ENCODE data around the gene RPUSD3. TPM values are rescaled to one million over a fixed set of nuclear protein-coding genes. Genes with fewer than 3 reads are reported as not detected.

The RPUSD3 gene
- total and polyA plus RNA-seq, 4 donors: 14.4 to 22.7 (median 18.8) TPM

DNA sequence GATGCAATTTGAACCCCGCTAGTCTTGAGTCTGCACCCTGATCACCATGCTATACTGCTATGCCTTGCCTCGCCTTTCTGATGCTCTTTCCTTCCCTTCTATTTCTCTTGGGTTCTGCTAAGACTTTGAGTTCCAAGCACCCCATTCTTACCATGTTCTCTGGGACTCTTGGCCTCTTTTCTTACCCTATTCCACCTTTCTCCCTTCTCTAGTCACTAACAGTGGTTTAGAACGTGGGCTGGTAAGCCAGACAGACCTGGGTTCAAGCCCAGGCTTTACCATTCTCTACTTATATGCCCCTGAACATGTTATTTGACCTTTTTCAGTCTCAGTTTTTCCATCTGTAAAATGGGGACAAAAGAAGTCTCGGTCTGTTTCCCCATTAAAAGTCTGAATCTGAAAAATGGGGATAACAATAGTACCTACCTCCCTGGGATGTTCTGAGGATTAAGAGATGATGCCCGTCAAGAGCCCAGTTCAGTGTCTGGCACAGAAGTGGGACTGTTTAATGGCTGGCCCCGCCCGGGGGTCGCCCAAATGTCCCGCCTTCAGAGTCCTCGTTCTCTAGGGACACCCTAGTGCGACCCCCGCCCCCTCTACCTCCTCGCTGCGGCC, 51.9 kb downstream of the RPUSD3 start:
- Histone ChIP-seq H3K9ac (ENCODE audit: low read depth in 1 of 2, low read length in 2 of 2) (peak overlapping the region; percentile 78 to 95), H3K27me3 (ENCODE audit: control insufficient read depth in 4 of 4, insufficient read depth in 4 of 4, low read length in 3 of 4) (no peaks in the 10 kb centered on the region), H3K4me1 (ENCODE audit: control insufficient read depth in 4 of 4, insufficient read depth in 4 of 4, low read length in 3 of 4) (peaks cover 0 to 24% (median 19%) of the 10 kb centered on the region in 4 donors), H3K36me3 (ENCODE audit: control insufficient read depth in 4 of 4, insufficient read depth in 3 of 4, low read depth in 1 of 4, low read length in 3 of 4) (peaks cover 1 to 24% (median 19%) of the 10 kb centered on the region in 4 donors), H3K9me3 (ENCODE audit: control insufficient read depth in 4 of 4, low read length in 3 of 4) (no peaks in the 10 kb centered on the region), H3K4me3 (ENCODE audit: low read depth in 1 of 3, low read length in 3 of 3) (peak overlapping the region; percentile 89 to 97 (median 93)), H3K27ac (ENCODE audit: low read depth in 1 of 2, low read length in 2 of 2) (peak overlapping the region; percentile 88 to 93)
- TF ChIP-seq, protein P1, sequence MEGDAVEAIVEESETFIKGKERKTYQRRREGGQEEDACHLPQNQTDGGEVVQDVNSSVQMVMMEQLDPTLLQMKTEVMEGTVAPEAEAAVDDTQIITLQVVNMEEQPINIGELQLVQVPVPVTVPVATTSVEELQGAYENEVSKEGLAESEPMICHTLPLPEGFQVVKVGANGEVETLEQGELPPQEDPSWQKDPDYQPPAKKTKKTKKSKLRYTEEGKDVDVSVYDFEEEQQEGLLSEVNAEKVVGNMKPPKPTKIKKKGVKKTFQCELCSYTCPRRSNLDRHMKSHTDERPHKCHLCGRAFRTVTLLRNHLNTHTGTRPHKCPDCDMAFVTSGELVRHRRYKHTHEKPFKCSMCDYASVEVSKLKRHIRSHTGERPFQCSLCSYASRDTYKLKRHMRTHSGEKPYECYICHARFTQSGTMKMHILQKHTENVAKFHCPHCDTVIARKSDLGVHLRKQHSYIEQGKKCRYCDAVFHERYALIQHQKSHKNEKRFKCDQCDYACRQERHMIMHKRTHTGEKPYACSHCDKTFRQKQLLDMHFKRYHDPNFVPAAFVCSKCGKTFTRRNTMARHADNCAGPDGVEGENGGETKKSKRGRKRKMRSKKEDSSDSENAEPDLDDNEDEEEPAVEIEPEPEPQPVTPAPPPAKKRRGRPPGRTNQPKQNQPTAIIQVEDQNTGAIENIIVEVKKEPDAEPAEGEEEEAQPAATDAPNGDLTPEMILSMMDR (IDR thresholded peaks at IDR 0.05; ENCODE audit: low read depth, low read length, missing input control): no peak
- TF ChIP-seq RAD21 (IDR thresholded peaks at IDR 0.05): no peak
- TF ChIP-seq RXRA (IDR thresholded peaks at IDR 0.05): no peak
- TF ChIP-seq YY1 (IDR thresholded peaks at IDR 0.05): no peak
- no peak for TF ChIP-seq SP1 (IDR thresholded peaks at IDR 0.05)
- TF ChIP-seq, protein P2, sequence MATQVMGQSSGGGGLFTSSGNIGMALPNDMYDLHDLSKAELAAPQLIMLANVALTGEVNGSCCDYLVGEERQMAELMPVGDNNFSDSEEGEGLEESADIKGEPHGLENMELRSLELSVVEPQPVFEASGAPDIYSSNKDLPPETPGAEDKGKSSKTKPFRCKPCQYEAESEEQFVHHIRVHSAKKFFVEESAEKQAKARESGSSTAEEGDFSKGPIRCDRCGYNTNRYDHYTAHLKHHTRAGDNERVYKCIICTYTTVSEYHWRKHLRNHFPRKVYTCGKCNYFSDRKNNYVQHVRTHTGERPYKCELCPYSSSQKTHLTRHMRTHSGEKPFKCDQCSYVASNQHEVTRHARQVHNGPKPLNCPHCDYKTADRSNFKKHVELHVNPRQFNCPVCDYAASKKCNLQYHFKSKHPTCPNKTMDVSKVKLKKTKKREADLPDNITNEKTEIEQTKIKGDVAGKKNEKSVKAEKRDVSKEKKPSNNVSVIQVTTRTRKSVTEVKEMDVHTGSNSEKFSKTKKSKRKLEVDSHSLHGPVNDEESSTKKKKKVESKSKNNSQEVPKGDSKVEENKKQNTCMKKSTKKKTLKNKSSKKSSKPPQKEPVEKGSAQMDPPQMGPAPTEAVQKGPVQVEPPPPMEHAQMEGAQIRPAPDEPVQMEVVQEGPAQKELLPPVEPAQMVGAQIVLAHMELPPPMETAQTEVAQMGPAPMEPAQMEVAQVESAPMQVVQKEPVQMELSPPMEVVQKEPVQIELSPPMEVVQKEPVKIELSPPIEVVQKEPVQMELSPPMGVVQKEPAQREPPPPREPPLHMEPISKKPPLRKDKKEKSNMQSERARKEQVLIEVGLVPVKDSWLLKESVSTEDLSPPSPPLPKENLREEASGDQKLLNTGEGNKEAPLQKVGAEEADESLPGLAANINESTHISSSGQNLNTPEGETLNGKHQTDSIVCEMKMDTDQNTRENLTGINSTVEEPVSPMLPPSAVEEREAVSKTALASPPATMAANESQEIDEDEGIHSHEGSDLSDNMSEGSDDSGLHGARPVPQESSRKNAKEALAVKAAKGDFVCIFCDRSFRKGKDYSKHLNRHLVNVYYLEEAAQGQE (IDR thresholded peaks at IDR 0.05): no peak
- TF ChIP-seq EGR1 (IDR thresholded peaks at IDR 0.05; ENCODE audit: low read depth in 2 of 2): no peak
- TF ChIP-seq, protein P3, sequence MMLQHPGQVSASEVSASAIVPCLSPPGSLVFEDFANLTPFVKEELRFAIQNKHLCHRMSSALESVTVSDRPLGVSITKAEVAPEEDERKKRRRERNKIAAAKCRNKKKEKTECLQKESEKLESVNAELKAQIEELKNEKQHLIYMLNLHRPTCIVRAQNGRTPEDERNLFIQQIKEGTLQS (IDR thresholded peaks at IDR 0.05): no peak
- no peak for TF ChIP-seq TAF1 (conservative IDR thresholded peaks at IDR 0.05)
- TF ChIP-seq GABPA (IDR thresholded peaks at IDR 0.05 in 1 of 2, conservative IDR thresholded peaks at IDR 0.05 in 1 of 2): no peak
- TF ChIP-seq HNF4G (IDR thresholded peaks at IDR 0.05): no peak
- TF ChIP-seq NR2F2 (IDR thresholded peaks at IDR 0.05): no peak
- TF ChIP-seq, protein P4, sequence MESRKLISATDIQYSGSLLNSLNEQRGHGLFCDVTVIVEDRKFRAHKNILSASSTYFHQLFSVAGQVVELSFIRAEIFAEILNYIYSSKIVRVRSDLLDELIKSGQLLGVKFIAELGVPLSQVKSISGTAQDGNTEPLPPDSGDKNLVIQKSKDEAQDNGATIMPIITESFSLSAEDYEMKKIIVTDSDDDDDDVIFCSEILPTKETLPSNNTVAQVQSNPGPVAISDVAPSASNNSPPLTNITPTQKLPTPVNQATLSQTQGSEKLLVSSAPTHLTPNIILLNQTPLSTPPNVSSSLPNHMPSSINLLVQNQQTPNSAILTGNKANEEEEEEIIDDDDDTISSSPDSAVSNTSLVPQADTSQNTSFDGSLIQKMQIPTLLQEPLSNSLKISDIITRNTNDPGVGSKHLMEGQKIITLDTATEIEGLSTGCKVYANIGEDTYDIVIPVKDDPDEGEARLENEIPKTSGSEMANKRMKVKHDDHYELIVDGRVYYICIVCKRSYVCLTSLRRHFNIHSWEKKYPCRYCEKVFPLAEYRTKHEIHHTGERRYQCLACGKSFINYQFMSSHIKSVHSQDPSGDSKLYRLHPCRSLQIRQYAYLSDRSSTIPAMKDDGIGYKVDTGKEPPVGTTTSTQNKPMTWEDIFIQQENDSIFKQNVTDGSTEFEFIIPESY (IDR thresholded peaks at IDR 0.05): no peak
- TF ChIP-seq, protein P5, sequence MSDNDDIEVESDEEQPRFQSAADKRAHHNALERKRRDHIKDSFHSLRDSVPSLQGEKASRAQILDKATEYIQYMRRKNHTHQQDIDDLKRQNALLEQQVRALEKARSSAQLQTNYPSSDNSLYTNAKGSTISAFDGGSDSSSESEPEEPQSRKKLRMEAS (IDR thresholded peaks at IDR 0.05): no peak
- TF ChIP-seq JUND (IDR thresholded peaks at IDR 0.05): no peak
- no peak for TF ChIP-seq HNF4A (conservative IDR thresholded peaks at IDR 0.05)
- no peak for TF ChIP-seq FOXA1 (IDR thresholded peaks at IDR 0.05)
- no peak for DNase-seq (ENCODE audit: low spot score)
- WGBS: 15% methylated on average over 14 of the region's 14 CpGs
